Testis (tissue), 2 donors: ENCODE data around the gene SSH3.

ENCODE experiments used
- POLR2A ChIP-seq: fragments of 450-650 bp; IDR thresholded peaks from one replicate; pipeline ENCODE4 v1.6.1; 2017; ENCODE audit warnings: antibody characterized with exemption, mild to moderate bottlenecking, moderate library complexity
- TF ChIP-seq, protein P1 (sequence below), 3 experiments: fragments of 450-650 bp in 2 of 3; fragments of 200-600 bp in 1 of 3; sonication (generic) in 1 of 3; IDR thresholded peaks; one replicate each; pipeline ENCODE4 v1.5.1; 2016 to 2019; ENCODE audit warnings: antibody characterized with exemption in 3 of 3, mild to moderate bottlenecking in 2 of 3, moderate library complexity in 1 of 3

DNA sequence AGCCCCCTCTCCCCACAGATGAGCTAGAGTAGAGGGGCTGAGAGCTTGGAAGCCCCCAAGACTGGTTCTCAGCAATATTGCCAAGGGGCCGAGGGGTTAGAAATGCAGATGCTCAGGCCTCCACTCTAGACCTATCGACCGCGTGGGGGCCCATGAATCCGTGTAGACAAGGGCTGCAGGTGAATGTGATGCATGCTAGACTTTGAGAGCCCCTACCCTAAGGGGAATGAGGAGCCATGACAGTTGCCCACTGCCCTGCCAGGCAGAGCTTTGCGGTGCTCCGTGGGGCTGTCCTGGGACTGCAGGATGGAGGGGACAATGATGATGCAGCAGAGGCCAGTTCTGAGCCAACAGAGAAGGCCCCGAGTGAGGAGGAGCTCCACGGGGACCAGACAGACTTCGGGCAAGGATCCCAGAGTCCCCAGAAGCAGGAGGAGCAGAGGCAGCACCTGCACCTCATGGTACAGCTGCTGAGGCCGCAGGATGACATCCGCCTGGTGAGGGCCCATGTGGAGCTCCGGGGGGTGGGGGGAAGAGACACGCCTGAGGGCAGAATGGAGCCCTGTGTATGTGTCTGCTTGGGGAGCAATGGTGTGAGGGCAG is 1.3 kb downstream of the SSH3 start:
- TF ChIP-seq, protein P1, sequence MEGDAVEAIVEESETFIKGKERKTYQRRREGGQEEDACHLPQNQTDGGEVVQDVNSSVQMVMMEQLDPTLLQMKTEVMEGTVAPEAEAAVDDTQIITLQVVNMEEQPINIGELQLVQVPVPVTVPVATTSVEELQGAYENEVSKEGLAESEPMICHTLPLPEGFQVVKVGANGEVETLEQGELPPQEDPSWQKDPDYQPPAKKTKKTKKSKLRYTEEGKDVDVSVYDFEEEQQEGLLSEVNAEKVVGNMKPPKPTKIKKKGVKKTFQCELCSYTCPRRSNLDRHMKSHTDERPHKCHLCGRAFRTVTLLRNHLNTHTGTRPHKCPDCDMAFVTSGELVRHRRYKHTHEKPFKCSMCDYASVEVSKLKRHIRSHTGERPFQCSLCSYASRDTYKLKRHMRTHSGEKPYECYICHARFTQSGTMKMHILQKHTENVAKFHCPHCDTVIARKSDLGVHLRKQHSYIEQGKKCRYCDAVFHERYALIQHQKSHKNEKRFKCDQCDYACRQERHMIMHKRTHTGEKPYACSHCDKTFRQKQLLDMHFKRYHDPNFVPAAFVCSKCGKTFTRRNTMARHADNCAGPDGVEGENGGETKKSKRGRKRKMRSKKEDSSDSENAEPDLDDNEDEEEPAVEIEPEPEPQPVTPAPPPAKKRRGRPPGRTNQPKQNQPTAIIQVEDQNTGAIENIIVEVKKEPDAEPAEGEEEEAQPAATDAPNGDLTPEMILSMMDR (IDR thresholded peaks at IDR 0.05): no peak
- no peak for TF ChIP-seq POLR2A
